Measurements from ENCODE around the gene CA5A. TPM values are rescaled to one million over a fixed set of nuclear protein-coding genes. Genes with fewer than 3 reads are reported as not detected.
A peak's percentile ranks its signal among the peaks of the same experiment; 100 is the strongest.
"Not testable (repeated sequence)": the region's sequence is repeated elsewhere in the genome, so short reads cannot be mapped to it uniquely, and the experiment has no call there.

Gene CA5A
- total and polyA plus RNA-seq, 2 of the 13 experiments (the other 11 are each of a cell fraction or from before 2014, with no cell fraction given), result 66.8 to 106 TPM

DNA sequence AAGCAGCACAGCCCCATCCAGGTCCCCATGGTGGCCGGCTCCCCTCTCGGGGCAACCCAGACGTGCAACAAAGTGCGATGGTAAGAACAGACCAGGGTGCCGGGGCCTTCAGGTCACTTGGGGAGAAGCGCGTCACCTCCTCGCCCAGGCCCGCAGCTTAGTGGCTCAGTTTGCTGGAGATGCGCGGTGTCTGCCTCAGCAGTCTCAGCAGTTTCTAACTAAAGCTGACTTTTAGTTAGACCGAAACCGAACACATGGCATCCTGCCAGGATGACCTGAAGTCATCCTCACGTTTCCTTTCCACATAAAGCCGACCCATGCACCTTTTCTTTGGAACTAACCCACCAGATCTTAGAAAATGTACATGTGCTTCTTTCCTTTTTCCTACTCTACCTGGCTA, 47.9 kb upstream of the CA5A start:
- H3K27ac ChIP-seq (ENCODE audit: extremely low read length, insufficient read depth, low read length); H3K9ac ChIP-seq (ENCODE audit: insufficient read depth, low read depth, low read length); H2AFZ ChIP-seq (ENCODE audit: low read length); H3K9me3 ChIP-seq (ENCODE audit: low read length); H3K4me2 ChIP-seq (ENCODE audit: low read depth, low read length); H3K27me3 ChIP-seq (ENCODE audit: control insufficient read depth in 1 of 2, insufficient read depth in 2 of 2, low read length in 2 of 2); H3K79me2 ChIP-seq (ENCODE audit: insufficient read depth, low read length); intact Hi-C loops (cut with micrococcal nuclease; ENCODE audit: unreplicated experiment); ATAC-seq; H4K20me1 ChIP-seq (ENCODE audit: insufficient read depth, low read length); CTCF ChIA-PET (ENCODE audit: low intra/inter-chr PET ratio, low total read pairs); DNase-seq (ENCODE audit: low spot score); BruUV-seq (replicated peaks); in situ Hi-C loops (cut with HindIII; ENCODE audit: extremely low pct_ligation_motif_present, low pct_unique_long_range_greater_than_20kb); H3K4me3 ChIP-seq (replicated peaks in 1 of 3; ENCODE audit: insufficient read depth in 1 of 3, low read depth in 2 of 3, low read length in 3 of 3); FAIRE-seq: not testable (repeated sequence)
- WGBS (ENCODE audit: low lambda C conversion rate), result 98% methylated on average over 15 of the region's 15 CpGs
- Histone ChIP-seq H3K4me1 (ENCODE audit: insufficient read depth, low read length) (peaks cover 28% of the 10 kb centered on the region), H3K36me3 (replicated peaks in 1 of 2; ENCODE audit: control insufficient read depth in 1 of 2, insufficient read depth in 2 of 2, low read length in 2 of 2) (peaks cover 11 to 28% of the 10 kb centered on the region in 2 experiments; a peak in 4 of 5 replicates)
- POLR2A ChIA-PET, result interaction anchor here (2.8 kb wide), 1 partner anchor 33 kb away, joined by 8 read pairs; the partner anchor contains the start of gene BANP

GRCh38 chr16:87983737-87984097, 47.4 kb upstream of the CA5A start:
- CTCF ChIA-PET (ENCODE audit: low intra/inter-chr PET ratio, low total read pairs); H3K9ac ChIP-seq (ENCODE audit: insufficient read depth, low read depth, low read length); H3K27me3 ChIP-seq (ENCODE audit: control insufficient read depth in 1 of 2, insufficient read depth in 2 of 2, low read length in 2 of 2); H4K20me1 ChIP-seq (ENCODE audit: insufficient read depth, low read length); intact Hi-C loops (cut with micrococcal nuclease; ENCODE audit: unreplicated experiment); BruUV-seq (replicated peaks); H3K27ac ChIP-seq (ENCODE audit: extremely low read length, insufficient read depth, low read length); ATAC-seq; H3K79me2 ChIP-seq (ENCODE audit: insufficient read depth, low read length); FAIRE-seq; H3K9me3 ChIP-seq (ENCODE audit: low read length); in situ Hi-C loops (cut with HindIII; ENCODE audit: extremely low pct_ligation_motif_present, low pct_unique_long_range_greater_than_20kb); DNase-seq (ENCODE audit: low spot score); H2AFZ ChIP-seq (ENCODE audit: low read length): not testable (repeated sequence)
- 93% methylated on average over 7 of the region's 7 CpGs for WGBS (ENCODE audit: low lambda C conversion rate)
- Histone ChIP-seq H3K36me3 (replicated peaks in 1 of 2; ENCODE audit: control insufficient read depth in 1 of 2, insufficient read depth in 2 of 2, low read length in 2 of 2) (peaks cover 11 to 28% of the 10 kb centered on the region in 2 experiments; a peak in 4 of 5 replicates), H3K4me1 (ENCODE audit: insufficient read depth, low read length) (peaks cover 28% of the 10 kb centered on the region), H3K4me3 (replicated peaks in 1 of 3; ENCODE audit: insufficient read depth in 1 of 3, low read depth in 2 of 3, low read length in 3 of 3) (peak overlapping the region in 1 of 3 experiments; percentile 63; a peak in 1 of 6 replicates), H3K4me2 (ENCODE audit: low read depth, low read length) (peak overlapping the region; percentile 86; the same call in 1 of the 2 replicates)
- POLR2A ChIA-PET, result interaction anchor here (2.8 kb wide), 1 partner anchor 33 kb away, joined by 8 read pairs; the partner anchor contains the start of gene BANP
